HCT116 (cell line): Measurements from ENCODE around the gene HERPUD1. TPM values are rescaled to one million over a fixed set of nuclear protein-coding genes. Genes with fewer than 3 reads are reported as not detected.

Experiments used
- ATAC-seq: fragments of 200-7000 bp; cut with Tn5 transposase; 2 replicates; pipeline ENCODE4 v1.9.1; 2020; ENCODE audit warnings: mild to moderate bottlenecking, moderate library complexity
- BruUV-seq: library from RNA; stranded (reverse); fragments of 400-500 nt; replicated peaks from 2 replicates; lab custom pipeline; 2021; lab: Mats Ljungman, UMichigan
- CTCF ChIA-PET: fragments of 300-600 bp; sonication (Branson Sonifier 250); formaldehyde crosslinking; loops from one replicate; lab custom pipeline; 2021; ENCODE audit warnings: antibody characterized with exemption; lab: Charles Lee
- POLR2A ChIA-PET: fragments of 300-600, 350-600 bp; sonication (Branson Sonifier 250); formaldehyde crosslinking; loops from one replicate; lab custom pipeline; 2021; ENCODE audit warnings: antibody characterized with exemption; lab: Charles Lee
- RAD21 ChIA-PET, 2 experiments: fragments of 300-600 bp; sonication (Branson Sonifier 250); formaldehyde crosslinking; loops; one replicate each; lab custom pipeline; 2023; ENCODE audit warnings: low total read pairs in 2 of 2; ENCODE audit not compliant: uncharacterized antibody in 2 of 2, unreplicated experiment in 2 of 2, low non-redundant PET in 1 of 2; lab: Charles Lee
- DNase-seq: peaks from one replicate; pipeline ENCODE4 v3.0.0-alpha.2; 2010; ENCODE audit warnings: low read depth, low spot score
- H2AFZ ChIP-seq: fragments of 200-600 bp; shearing (Covaris generic), sonication (generic); 2 replicates; pipeline ENCODE4 v1.6.1; 2017; ENCODE audit warnings: low read depth, mixed run types, mixed read lengths, antibody characterized with exemption, low read length; ENCODE audit not compliant: poor library complexity, severe bottlenecking
- H3K27ac ChIP-seq: 2 replicates; pipeline ENCODE4 v1.5.1; 2012; ENCODE audit warnings: low read depth, low read length
- H3K27me3 ChIP-seq: fragments of 200-600 bp; sonication (generic); 2 replicates; pipeline ENCODE4 v1.6.1; 2016; ENCODE audit warnings: mixed run types, low read length, mixed read lengths; ENCODE audit not compliant: insufficient read depth
- H3K36me3 ChIP-seq, 2 experiments: fragments of 200-500 bp in 1 of 2; fragments of 200-600 bp in 1 of 2; sonication (Bioruptor generic) in 1 of 2; sonication (generic) in 1 of 2; 2 replicates each; pipeline versions ENCODE4 v1.5.1 to v1.6.1; 2014 to 2016; ENCODE audit warnings: low read length in 2 of 2, inconsistent platforms in 1 of 2, mixed read lengths in 1 of 2, mixed run types in 1 of 2; ENCODE audit not compliant: insufficient read depth in 2 of 2, control insufficient read depth in 1 of 2
- H3K4me1 ChIP-seq, 2 experiments: fragments of 200-600 bp in 1 of 2; sonication (generic) in 1 of 2; 2 replicates each; pipeline versions ENCODE4 v1.5.1 to v1.6.1; 2012 to 2017; ENCODE audit warnings: low read length in 2 of 2, inconsistent platforms in 1 of 2, mild to moderate bottlenecking in 1 of 2, mixed read lengths in 1 of 2, mixed run types in 1 of 2, moderate library complexity in 1 of 2; ENCODE audit not compliant: insufficient read depth in 2 of 2, control insufficient read depth in 1 of 2
- H3K4me2 ChIP-seq: fragments of 200-600 bp; sonication (generic); 2 replicates; pipeline ENCODE4 v1.6.1; 2017; ENCODE audit warnings: mixed run types, low read length, mixed read lengths
- H3K4me3 ChIP-seq, 2 experiments: fragments of 200-600 bp in 1 of 2; sonication (generic) in 1 of 2; replicated peaks in 1 of 2; 2 replicates each; pipeline ENCODE4 v1.5.1; 2011 to 2016; ENCODE audit warnings: low read length in 2 of 2, control low read depth in 1 of 2, low read depth in 1 of 2, mild to moderate bottlenecking in 1 of 2, mixed read lengths in 1 of 2, mixed run types in 1 of 2
- H3K79me2 ChIP-seq: fragments of 200-600 bp; sonication (generic); 2 replicates; pipeline ENCODE4 v1.6.1; 2017; ENCODE audit warnings: mild to moderate bottlenecking, mixed run types, low read length, moderate library complexity, mixed read lengths; ENCODE audit not compliant: insufficient read depth
- H3K9ac ChIP-seq: fragments of 200-600 bp; sonication (generic); 2 replicates; pipeline ENCODE4 v1.6.1; 2016; ENCODE audit warnings: low read length, mixed read lengths
- H3K9me2 ChIP-seq: fragments of 200-600 bp; sonication (generic), shearing (Covaris generic); 2 replicates; pipeline ENCODE4 v1.6.1; 2017; ENCODE audit warnings: mixed run types, mild to moderate bottlenecking, moderate library complexity; ENCODE audit not compliant: insufficient read depth
- H3K9me3 ChIP-seq, 2 experiments: fragments of 200-500 bp in 1 of 2; fragments of 200-600 bp in 1 of 2; sonication (Bioruptor generic) in 1 of 2; sonication (generic) in 1 of 2; 2 replicates each; pipeline ENCODE4 v1.6.1; 2014 to 2017; ENCODE audit warnings: low read length in 2 of 2, mixed read lengths in 2 of 2, inconsistent platforms in 1 of 2, low read depth in 1 of 2, mild to moderate bottlenecking in 1 of 2, mixed run types in 1 of 2, moderate library complexity in 1 of 2; ENCODE audit not compliant: control insufficient read depth in 1 of 2, insufficient read depth in 1 of 2
- H4K20me1 ChIP-seq: fragments of 200-600 bp; sonication (generic), shearing (Covaris generic); 2 replicates; pipeline ENCODE4 v1.6.1; 2017; ENCODE audit warnings: mixed run types, mild to moderate bottlenecking, moderate library complexity; ENCODE audit not compliant: insufficient read depth
- CBX3 ChIP-seq: IDR thresholded peaks from 2 replicates; pipeline ENCODE4 v1.6.1; 2012; ENCODE audit warnings: low read depth
- ELF1 ChIP-seq: IDR thresholded peaks from 2 replicates; pipeline ENCODE4 v1.6.1; 2012; ENCODE audit warnings: low read depth, borderline replicate concordance
- FOSL1 ChIP-seq: IDR thresholded peaks from 2 replicates; pipeline ENCODE4 v1.6.1; 2012; ENCODE audit warnings: low read depth
- RAD21 ChIP-seq: IDR thresholded peaks from 2 replicates; pipeline ENCODE4 v1.6.1; 2012; ENCODE audit warnings: low read depth, mild to moderate bottlenecking
- REST ChIP-seq: IDR thresholded peaks from 2 replicates; pipeline ENCODE4 v1.6.1; 2012; ENCODE audit warnings: low read depth
- SP1 ChIP-seq: IDR thresholded peaks from 2 replicates; pipeline ENCODE4 v1.6.1; 2012; ENCODE audit warnings: low read depth
- TCF7L2 ChIP-seq: IDR thresholded peaks from 2 replicates; pipeline ENCODE4 v1.7.0; 2011; ENCODE audit warnings: borderline replicate concordance, inconsistent platforms; ENCODE audit not compliant: insufficient read depth, insufficient read length; ENCODE audit errors: extremely low read depth
- YY1 ChIP-seq: IDR thresholded peaks from 2 replicates; pipeline ENCODE4 v1.6.1; 2011; ENCODE audit warnings: low read length, low read depth, moderate library complexity, mild to moderate bottlenecking; ENCODE audit not compliant: insufficient replicate concordance; ENCODE audit errors: extremely low read depth
- ZBTB33 ChIP-seq: IDR thresholded peaks from 2 replicates; pipeline ENCODE4 v1.6.1; 2011; ENCODE audit warnings: mild to moderate bottlenecking, low read length, moderate library complexity; ENCODE audit not compliant: insufficient replicate concordance; ENCODE audit errors: extremely low read depth
- intact Hi-C: fragments of 100-400 bp; cut with micrococcal nuclease; formaldehyde crosslinking; loops from 2 replicates; pipeline ENCODE4 v1.10.0; 2022
- total RNA-seq: library from RNA; stranded (reverse); gene quantifications from one replicate; pipeline ENCODE4 v1.2.1, GENCODE V29; 2021; ENCODE audit not compliant: unreplicated experiment

The HERPUD1 gene
- total RNA-seq, 1 experiment from 2014 or later, result 113 TPM

DNA sequence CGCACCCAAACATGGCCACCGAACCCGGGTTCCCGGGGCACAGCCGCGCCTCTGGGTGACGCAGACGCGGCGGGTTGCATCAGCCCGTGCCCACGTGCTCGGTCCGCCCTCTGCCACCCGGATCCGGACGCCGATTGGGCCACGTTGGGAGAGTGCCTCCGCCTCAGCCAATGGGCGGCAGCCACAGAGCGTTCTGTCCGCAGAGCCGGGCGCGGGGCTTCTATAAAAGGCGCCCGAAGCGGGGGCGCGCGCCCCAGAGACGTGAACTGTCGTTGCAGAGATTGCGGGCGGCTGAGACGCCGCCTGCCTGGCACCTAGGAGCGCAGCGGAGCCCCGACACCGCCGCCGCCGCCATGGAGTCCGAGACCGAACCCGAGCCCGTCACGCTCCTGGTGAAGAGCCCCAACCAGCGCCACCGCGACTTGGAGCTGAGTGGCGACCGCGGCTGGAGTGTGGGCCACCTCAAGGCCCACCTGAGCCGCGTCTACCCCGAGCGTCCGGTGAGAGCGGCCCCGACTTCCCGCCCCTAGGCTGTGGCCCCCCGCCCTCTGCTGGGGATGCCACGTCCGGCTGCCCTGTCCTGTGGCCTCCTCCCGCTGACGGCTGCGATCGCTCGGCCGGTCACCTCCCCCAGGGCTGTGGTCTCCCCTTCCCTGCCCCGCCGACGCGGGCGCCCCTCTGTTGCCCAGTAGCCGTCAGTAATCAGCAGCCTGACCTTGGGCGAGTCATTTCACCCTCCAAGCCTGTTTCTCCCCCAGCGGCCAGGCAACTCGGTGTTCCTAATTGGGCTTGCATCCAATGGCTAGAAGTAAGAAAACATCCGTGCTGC, at the start of gene HERPUD1 (continued):
- TF ChIP-seq REST (no peak), CBX3 (0 out of 2 replicates have a peak, but pooled peaks have one; percentile 13), ZBTB33 (no peak), SP1 (peak; percentile 95)

GRCh38 chr16:56883586-56883985, 48.4 kb upstream of the HERPUD1 start:
- BruUV-seq, result no TSS peak
- ChIA-PET CTCF (no interaction called here), POLR2A (interaction anchor here (1.2 kb wide), 1 partner anchor 48 kb away, joined by 4 read pairs; the partner anchor contains the start of gene HERPUD1), RAD21 (no interaction called here)
- H4K20me1 ChIP-seq, result no peaks in the 10 kb centered on the region
- TF ChIP-seq ELF1 (no peak), YY1 (no peak), TCF7L2 (no peak), FOSL1 (no peak), RAD21 (no peak)
- no peak overlapping the region for H3K4me3 ChIP-seq
- DNase-seq, result no peak
- no peak overlapping the region for H3K4me2 ChIP-seq
- no peaks in the 10 kb centered on the region for H3K27me3 ChIP-seq
- no peak for ATAC-seq
- intact Hi-C loops, result no loop called here
- no peaks in the 10 kb centered on the region for H3K4me1 ChIP-seq
- H3K9ac ChIP-seq, result no peak overlapping the region
- no peaks in the 10 kb centered on the region for H3K79me2 ChIP-seq
- H2AFZ ChIP-seq, result no peak overlapping the region
- H3K9me2 ChIP-seq, result no peaks in the 10 kb centered on the region
- H3K36me3 ChIP-seq, result no peaks in the 10 kb centered on the region
- no peak overlapping the region for H3K27ac ChIP-seq
- no peaks in the 10 kb centered on the region for H3K9me3 ChIP-seq
